GM12892 (cell line): ENCODE data around the gene ZC3H8.

ENCODE experiments used
- POLR2A ChIP-seq: IDR thresholded peaks from 2 replicates; pipeline ENCODE4 v1.6.1; 2011; ENCODE audit warnings: low read depth, low read length, control low read depth
- POLR2AphosphoS5 ChIP-seq: IDR thresholded peaks from 2 replicates; pipeline ENCODE4 v1.6.1; 2011; ENCODE audit warnings: low read depth, low read length, control low read depth
- TAF1 ChIP-seq: IDR thresholded peaks from 2 replicates; pipeline ENCODE4 v1.6.1; 2011; ENCODE audit warnings: low read depth, mild to moderate bottlenecking, control low read depth, low read length, borderline replicate concordance

- no peak for TF ChIP-seq POLR2A
- no peak for TF ChIP-seq POLR2AphosphoS5
- no peak for TF ChIP-seq TAF1
These were observed 8.0 kb upstream of the ZC3H8 start for GRCh38 chr2:112262876-112263275.
